Fibroblast of mammary gland (primary cell): Measurements from ENCODE around the gene MGAT5.

ENCODE experiments used
- DNase-seq: peaks from one replicate; pipeline ENCODE4 v3.0.0-alpha.2; 2010; ENCODE audit warnings: low read depth
- H3K4me3 ChIP-seq: 2 replicates; pipeline ENCODE4 v1.5.1; 2011; ENCODE audit warnings: low read depth, mild to moderate bottlenecking, low read length, moderate library complexity; ENCODE audit not compliant: control insufficient read depth
- TF ChIP-seq, protein P1 (sequence below): conservative IDR thresholded peaks from 2 replicates; pipeline ENCODE4 v1.5.1; 2011; ENCODE audit warnings: low read depth, low read length, inconsistent platforms; ENCODE audit not compliant: control insufficient read depth, insufficient read depth

Gene MGAT5

GRCh38 chr2:134375935-134376334 lies 122.1 kb downstream of the MGAT5 start:
- TF ChIP-seq, protein P1, sequence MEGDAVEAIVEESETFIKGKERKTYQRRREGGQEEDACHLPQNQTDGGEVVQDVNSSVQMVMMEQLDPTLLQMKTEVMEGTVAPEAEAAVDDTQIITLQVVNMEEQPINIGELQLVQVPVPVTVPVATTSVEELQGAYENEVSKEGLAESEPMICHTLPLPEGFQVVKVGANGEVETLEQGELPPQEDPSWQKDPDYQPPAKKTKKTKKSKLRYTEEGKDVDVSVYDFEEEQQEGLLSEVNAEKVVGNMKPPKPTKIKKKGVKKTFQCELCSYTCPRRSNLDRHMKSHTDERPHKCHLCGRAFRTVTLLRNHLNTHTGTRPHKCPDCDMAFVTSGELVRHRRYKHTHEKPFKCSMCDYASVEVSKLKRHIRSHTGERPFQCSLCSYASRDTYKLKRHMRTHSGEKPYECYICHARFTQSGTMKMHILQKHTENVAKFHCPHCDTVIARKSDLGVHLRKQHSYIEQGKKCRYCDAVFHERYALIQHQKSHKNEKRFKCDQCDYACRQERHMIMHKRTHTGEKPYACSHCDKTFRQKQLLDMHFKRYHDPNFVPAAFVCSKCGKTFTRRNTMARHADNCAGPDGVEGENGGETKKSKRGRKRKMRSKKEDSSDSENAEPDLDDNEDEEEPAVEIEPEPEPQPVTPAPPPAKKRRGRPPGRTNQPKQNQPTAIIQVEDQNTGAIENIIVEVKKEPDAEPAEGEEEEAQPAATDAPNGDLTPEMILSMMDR: peak; percentile 29
- H3K4me3 ChIP-seq: no peak overlapping the region
- peak; percentile 73 for DNase-seq

GRCh38 chr2:134377730-134378129 lies 123.9 kb downstream of the MGAT5 start:
- no peak for DNase-seq
- TF ChIP-seq, protein P1: no peak
- no peak overlapping the region for H3K4me3 ChIP-seq

- DNase-seq: peak; percentile 50
- no peak overlapping the region for H3K4me3 ChIP-seq
- TF ChIP-seq, protein P1: no peak
Measured at GRCh38 chr2:134379293-134379692, 125.4 kb downstream of the MGAT5 start.

DNA sequence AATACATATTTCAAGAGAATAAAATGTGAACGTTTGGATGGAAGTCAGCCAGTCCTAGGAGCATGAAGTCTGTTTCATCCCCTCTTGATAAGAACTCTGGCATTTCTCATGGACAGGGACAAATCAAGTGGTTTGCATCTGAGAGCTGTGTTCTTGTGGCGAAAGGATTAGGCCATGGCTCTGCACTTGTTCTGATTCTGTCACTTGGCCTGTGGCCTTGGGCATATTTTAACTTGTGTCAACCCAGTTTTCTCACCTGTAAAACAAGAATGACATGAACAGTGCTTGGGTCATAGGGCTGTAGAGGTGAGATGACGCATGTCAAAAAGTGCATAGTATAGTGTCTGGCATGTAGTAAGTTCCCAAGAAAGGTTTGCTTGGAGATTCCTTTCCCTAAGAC lies 125.8 kb downstream of the MGAT5 start:
- DNase-seq: no peak

DNA sequence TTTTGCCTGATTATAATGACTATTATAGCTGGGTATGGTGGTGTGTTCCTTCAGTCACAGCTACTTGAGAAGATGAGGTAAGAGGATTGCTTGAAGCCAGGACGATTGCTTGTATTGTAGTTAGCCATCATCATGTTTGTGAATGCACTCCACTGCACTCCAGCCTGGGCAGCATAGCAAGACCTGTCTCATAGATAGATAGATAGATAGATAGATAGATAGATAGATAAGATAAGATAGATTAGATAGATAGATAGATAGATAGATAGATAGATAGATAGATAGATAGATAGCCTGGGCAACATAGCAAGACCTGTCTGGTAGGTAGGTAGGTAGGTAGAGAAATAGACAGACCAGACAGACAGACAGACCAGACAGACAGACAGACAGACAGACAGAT lies 127.3 kb downstream of the MGAT5 start:
- DNase-seq: no peak
- TF ChIP-seq, protein P1: no peak
- H3K4me3 ChIP-seq: no peak overlapping the region

More for the DNA sequence above, 125.8 kb downstream of the MGAT5 start:
- no peak overlapping the region for H3K4me3 ChIP-seq
- TF ChIP-seq, protein P1: no peak

DNA sequence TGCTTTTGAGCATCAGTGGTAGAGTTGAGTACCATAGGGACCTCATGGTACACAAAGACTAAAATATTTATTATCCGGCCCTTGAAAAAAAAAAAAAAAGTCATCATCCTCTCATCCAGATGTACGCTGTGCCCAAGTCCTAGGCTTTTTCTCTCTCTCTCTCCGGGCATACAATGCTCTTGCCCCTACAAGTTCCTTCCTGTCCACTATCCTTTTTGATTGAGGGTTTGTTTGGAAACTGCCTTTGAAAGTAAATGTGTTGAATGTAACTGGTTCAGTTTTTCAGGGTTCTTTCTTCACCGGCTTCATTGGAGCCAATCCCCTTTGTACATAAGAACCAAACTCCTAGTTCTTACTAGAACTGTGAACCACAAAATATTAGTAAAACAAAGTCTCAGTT lies 130.3 kb downstream of the MGAT5 start:
- H3K4me3 ChIP-seq: no peak overlapping the region
- TF ChIP-seq, protein P1: no peak
- DNase-seq: no peak

DNA sequence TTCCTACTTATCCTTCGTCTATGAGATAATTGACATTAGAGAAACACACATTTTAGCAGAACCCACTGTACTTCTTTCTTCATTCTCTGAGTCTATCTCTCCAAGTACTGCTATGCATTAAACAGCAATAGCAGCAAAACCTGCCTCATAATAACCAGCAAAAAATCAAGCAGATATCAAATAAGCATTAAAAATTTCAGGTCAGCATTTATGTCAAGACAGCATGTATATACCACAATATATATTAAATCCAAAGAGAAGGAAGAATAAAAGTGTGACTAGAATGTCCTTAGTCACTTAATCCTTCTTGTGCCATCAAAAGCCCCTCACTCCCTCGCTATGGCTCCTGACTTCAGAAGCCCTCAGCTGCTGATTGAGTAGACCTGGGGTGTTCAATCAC lies 131.3 kb downstream of the MGAT5 start:
- no peak for DNase-seq
- TF ChIP-seq, protein P1: no peak
- no peak overlapping the region for H3K4me3 ChIP-seq
